ENCODE measurements around the gene ZNF668. TPM values are rescaled to one million over a fixed set of nuclear protein-coding genes. Genes with fewer than 3 reads are reported as not detected.

The ZNF668 gene
- total RNA-seq, 1 experiment from 2014 or later: 16.8 TPM

DNA sequence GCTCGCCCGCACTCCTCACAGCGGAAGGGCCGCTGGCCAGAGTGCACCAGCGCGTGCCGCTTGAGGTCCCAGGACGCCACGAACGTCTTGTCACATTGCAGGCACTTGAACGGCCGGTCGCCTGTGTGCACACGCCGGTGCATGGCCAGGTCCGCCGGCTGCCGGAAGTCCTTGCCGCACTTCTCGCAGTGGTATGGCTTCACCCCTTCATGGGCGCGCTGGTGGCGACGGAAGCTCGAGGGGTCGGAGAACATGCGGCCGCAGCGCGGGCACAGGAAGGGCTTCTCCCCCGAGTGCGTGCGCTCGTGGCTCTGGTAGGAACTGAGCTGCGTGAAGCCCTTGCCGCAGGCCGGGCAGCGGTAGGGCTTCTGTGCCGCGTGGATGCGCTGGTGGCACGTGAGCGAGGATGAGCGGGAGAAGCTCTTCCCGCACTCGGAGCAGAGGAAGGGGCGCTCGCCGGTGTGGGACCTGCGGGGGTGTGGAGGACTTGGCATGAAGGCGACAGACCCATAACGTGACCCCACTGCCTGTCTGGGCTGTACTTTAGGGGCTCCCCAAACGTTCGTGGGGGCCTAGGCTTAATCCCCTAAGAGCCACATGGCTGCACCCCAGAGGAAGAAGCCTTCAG is 12.1 kb downstream of the ZNF668 start:
- no peak overlapping the region for H3K9ac ChIP-seq (ENCODE audit: low read length)
- H3K27ac ChIP-seq (ENCODE audit: low read depth, low read length): no peak overlapping the region
- RAD21 ChIA-PET (ENCODE audit: low non-redundant PET in 1 of 2, low total read pairs in 2 of 2, uncharacterized antibody in 2 of 2, unreplicated experiment in 2 of 2): no interaction called here
- no peak for ATAC-seq
- no peak overlapping the region for H3K4me3 ChIP-seq (replicated peaks in 1 of 2; ENCODE audit: low read depth in 1 of 2, low read length in 2 of 2)
- H3K4me1 ChIP-seq (ENCODE audit: control insufficient read depth in 1 of 2, insufficient read depth in 2 of 2, low read length in 2 of 2): peaks cover 0 to 10% of the 10 kb centered on the region in 2 experiments; a peak in 2 of 4 replicates
- H3K79me2 ChIP-seq (ENCODE audit: insufficient read depth, low read length): peaks cover 25% of the 10 kb centered on the region
- no peaks in the 10 kb centered on the region for H4K20me1 ChIP-seq (ENCODE audit: insufficient read depth)
- intact Hi-C loops (cut with micrococcal nuclease): no loop called here
- no peaks in the 10 kb centered on the region for H3K9me3 ChIP-seq (ENCODE audit: control insufficient read depth in 1 of 2, insufficient read depth in 1 of 2, low read depth in 1 of 2, low read length in 2 of 2)
- CTCF ChIA-PET: no interaction called here
- no peaks in the 10 kb centered on the region for H3K9me2 ChIP-seq (ENCODE audit: insufficient read depth)
- DNase-seq (ENCODE audit: low read depth, low spot score): no peak
- no TSS peak for BruUV-seq (replicated peaks)
- no peak for TF ChIP-seq YY1 (IDR thresholded peaks at IDR 0.05; ENCODE audit: extremely low read depth, insufficient replicate concordance, low read depth, low read length)
- TF ChIP-seq, protein P1, sequence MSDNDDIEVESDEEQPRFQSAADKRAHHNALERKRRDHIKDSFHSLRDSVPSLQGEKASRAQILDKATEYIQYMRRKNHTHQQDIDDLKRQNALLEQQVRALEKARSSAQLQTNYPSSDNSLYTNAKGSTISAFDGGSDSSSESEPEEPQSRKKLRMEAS (IDR thresholded peaks at IDR 0.05): no peak
- TF ChIP-seq FOSL1 (IDR thresholded peaks at IDR 0.05; ENCODE audit: low read depth): no peak
- TF ChIP-seq SIN3A (IDR thresholded peaks at IDR 0.05; ENCODE audit: low read depth): no peak
- no peak for TF ChIP-seq SRF (IDR thresholded peaks at IDR 0.05; ENCODE audit: low read depth)
- TF ChIP-seq JUND (IDR thresholded peaks at IDR 0.05): no peak
- no peak for TF ChIP-seq EZH2 (IDR thresholded peaks at IDR 0.05)
- TF ChIP-seq, protein P2, sequence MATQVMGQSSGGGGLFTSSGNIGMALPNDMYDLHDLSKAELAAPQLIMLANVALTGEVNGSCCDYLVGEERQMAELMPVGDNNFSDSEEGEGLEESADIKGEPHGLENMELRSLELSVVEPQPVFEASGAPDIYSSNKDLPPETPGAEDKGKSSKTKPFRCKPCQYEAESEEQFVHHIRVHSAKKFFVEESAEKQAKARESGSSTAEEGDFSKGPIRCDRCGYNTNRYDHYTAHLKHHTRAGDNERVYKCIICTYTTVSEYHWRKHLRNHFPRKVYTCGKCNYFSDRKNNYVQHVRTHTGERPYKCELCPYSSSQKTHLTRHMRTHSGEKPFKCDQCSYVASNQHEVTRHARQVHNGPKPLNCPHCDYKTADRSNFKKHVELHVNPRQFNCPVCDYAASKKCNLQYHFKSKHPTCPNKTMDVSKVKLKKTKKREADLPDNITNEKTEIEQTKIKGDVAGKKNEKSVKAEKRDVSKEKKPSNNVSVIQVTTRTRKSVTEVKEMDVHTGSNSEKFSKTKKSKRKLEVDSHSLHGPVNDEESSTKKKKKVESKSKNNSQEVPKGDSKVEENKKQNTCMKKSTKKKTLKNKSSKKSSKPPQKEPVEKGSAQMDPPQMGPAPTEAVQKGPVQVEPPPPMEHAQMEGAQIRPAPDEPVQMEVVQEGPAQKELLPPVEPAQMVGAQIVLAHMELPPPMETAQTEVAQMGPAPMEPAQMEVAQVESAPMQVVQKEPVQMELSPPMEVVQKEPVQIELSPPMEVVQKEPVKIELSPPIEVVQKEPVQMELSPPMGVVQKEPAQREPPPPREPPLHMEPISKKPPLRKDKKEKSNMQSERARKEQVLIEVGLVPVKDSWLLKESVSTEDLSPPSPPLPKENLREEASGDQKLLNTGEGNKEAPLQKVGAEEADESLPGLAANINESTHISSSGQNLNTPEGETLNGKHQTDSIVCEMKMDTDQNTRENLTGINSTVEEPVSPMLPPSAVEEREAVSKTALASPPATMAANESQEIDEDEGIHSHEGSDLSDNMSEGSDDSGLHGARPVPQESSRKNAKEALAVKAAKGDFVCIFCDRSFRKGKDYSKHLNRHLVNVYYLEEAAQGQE (IDR thresholded peaks at IDR 0.05; ENCODE audit: low read depth): no peak
- no peak for TF ChIP-seq ELF1 (IDR thresholded peaks at IDR 0.05; ENCODE audit: borderline replicate concordance, low read depth)
- no peak for TF ChIP-seq EGR1 (IDR thresholded peaks at IDR 0.05; ENCODE audit: low read depth)
- TF ChIP-seq SP1 (IDR thresholded peaks at IDR 0.05; ENCODE audit: low read depth): no peak
- TF ChIP-seq, protein P3, sequence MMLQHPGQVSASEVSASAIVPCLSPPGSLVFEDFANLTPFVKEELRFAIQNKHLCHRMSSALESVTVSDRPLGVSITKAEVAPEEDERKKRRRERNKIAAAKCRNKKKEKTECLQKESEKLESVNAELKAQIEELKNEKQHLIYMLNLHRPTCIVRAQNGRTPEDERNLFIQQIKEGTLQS (IDR thresholded peaks at IDR 0.05): no peak
- TF ChIP-seq EZH2phosphoT487 (IDR thresholded peaks at IDR 0.05; ENCODE audit: borderline replicate concordance): no peak
- TF ChIP-seq POLR2A (IDR thresholded peaks at IDR 0.05; ENCODE audit: borderline replicate concordance, extremely low read depth, insufficient read depth, insufficient read length): no peak
- no peak for TF ChIP-seq RAD21 (IDR thresholded peaks at IDR 0.05; ENCODE audit: low read depth)
- no peak for TF ChIP-seq ZNF274 (IDR thresholded peaks at IDR 0.05; ENCODE audit: low read depth, low read length)
- no peaks in the 10 kb centered on the region for H3K27me3 ChIP-seq (ENCODE audit: insufficient read depth, low read length)
- H3K4me2 ChIP-seq (ENCODE audit: low read length): no peak overlapping the region
- H3K36me3 ChIP-seq (ENCODE audit: control insufficient read depth in 1 of 2, insufficient read depth in 2 of 2, low read length in 2 of 2): peaks cover 2 to 19% of the 10 kb centered on the region in 2 experiments; a peak in 2 of 4 replicates
- H2AFZ ChIP-seq (ENCODE audit: low read depth, low read length, poor library complexity, severe bottlenecking): no peak overlapping the region
- POLR2A ChIA-PET: interaction anchor here (0.7 kb wide), 1 partner anchor 10 kb away, joined by 3 read pairs; no protein-coding TSS in a partner anchor
